HEK293 (cell line): Measurements from ENCODE around the gene PREB.
A peak's percentile ranks its signal among the peaks of the same experiment; 100 is the strongest.

Experiments
- AEBP2 ChIP-seq: fragments of 450-650 bp; formaldehyde crosslinking; IDR thresholded peaks from 2 replicates; pipeline ENCODE4 v1.5.1; 2016; ENCODE audit warnings: missing biosample characterization, missing genetic modification characterization, borderline replicate concordance
- GLIS1 ChIP-seq: fragments of 450-650 bp; formaldehyde crosslinking; IDR thresholded peaks from 2 replicates; pipeline ENCODE4 v1.5.1; 2016; ENCODE audit warnings: missing biosample characterization, missing genetic modification characterization
- GLIS2 ChIP-seq: fragments of 450-650 bp; formaldehyde crosslinking; IDR thresholded peaks from 2 replicates; pipeline ENCODE4 v1.5.1; 2016; ENCODE audit warnings: missing biosample characterization, missing genetic modification characterization
- REPIN1 ChIP-seq: fragments of 450-650 bp; formaldehyde crosslinking; IDR thresholded peaks from 2 replicates; pipeline ENCODE4 v1.5.1; 2017; ENCODE audit warnings: missing biosample characterization, missing genetic modification characterization, low read depth
- TRIM28 ChIP-seq: IDR thresholded peaks from 2 replicates; pipeline ENCODE4 v1.6.1; 2011; ENCODE audit warnings: low read length, control low read depth, borderline replicate concordance
- TSHZ1 ChIP-seq: fragments of 450-650 bp; formaldehyde crosslinking; IDR thresholded peaks from 2 replicates; pipeline ENCODE4 v1.5.1; 2016; ENCODE audit warnings: missing biosample characterization, missing genetic modification characterization, borderline replicate concordance
- ZBTB11 ChIP-seq: fragments of 450-650 bp; formaldehyde crosslinking; conservative IDR thresholded peaks from 2 replicates; pipeline ENCODE4 v1.5.1; 2016; ENCODE audit warnings: low read depth, missing biosample characterization, missing genetic modification characterization
- ZNF146 ChIP-seq: fragments of 450-650 bp; formaldehyde crosslinking; IDR thresholded peaks from 2 replicates; pipeline ENCODE4 v1.5.1; 2016; ENCODE audit warnings: missing biosample characterization, missing genetic modification characterization
- ZNF155 ChIP-seq: fragments of 450-650 bp; formaldehyde crosslinking; IDR thresholded peaks from 2 replicates; pipeline ENCODE4 v1.5.1; 2016; ENCODE audit warnings: missing biosample characterization, missing genetic modification characterization
- ZNF157 ChIP-seq: fragments of 450-650 bp; formaldehyde crosslinking; IDR thresholded peaks from 2 replicates; pipeline ENCODE4 v1.5.1; 2016; ENCODE audit warnings: missing biosample characterization, missing genetic modification characterization
- ZNF18 ChIP-seq: fragments of 450-650 bp; formaldehyde crosslinking; IDR thresholded peaks from 2 replicates; pipeline ENCODE4 v1.5.1; 2016; ENCODE audit warnings: missing biosample characterization, missing genetic modification characterization
- ZNF2 ChIP-seq: fragments of 450-650 bp; formaldehyde crosslinking; IDR thresholded peaks from 2 replicates; pipeline ENCODE4 v1.5.1; 2016; ENCODE audit warnings: missing biosample characterization, missing genetic modification characterization
- ZNF214 ChIP-seq: fragments of 450-650 bp; formaldehyde crosslinking; IDR thresholded peaks from 2 replicates; pipeline ENCODE4 v1.5.1; 2017; ENCODE audit warnings: missing biosample characterization, mild to moderate bottlenecking, missing genetic modification characterization, borderline replicate concordance
- ZNF248 ChIP-seq: fragments of 450-650 bp; formaldehyde crosslinking; IDR thresholded peaks from 2 replicates; pipeline ENCODE4 v1.5.1; 2017; ENCODE audit warnings: missing biosample characterization, missing genetic modification characterization
- ZNF354C ChIP-seq: fragments of 450-650 bp; formaldehyde crosslinking; IDR thresholded peaks from 2 replicates; pipeline ENCODE4 v1.5.1; 2016; ENCODE audit warnings: missing biosample characterization, missing genetic modification characterization, low read depth, borderline replicate concordance
- ZNF398 ChIP-seq: fragments of 450-650 bp; formaldehyde crosslinking; IDR thresholded peaks from 2 replicates; pipeline ENCODE4 v1.5.1; 2017; ENCODE audit warnings: missing biosample characterization, missing genetic modification characterization
- ZNF449 ChIP-seq: fragments of 450-650 bp; formaldehyde crosslinking; IDR thresholded peaks from 2 replicates; pipeline ENCODE4 v1.5.1; 2017; ENCODE audit warnings: missing biosample characterization, mild to moderate bottlenecking, missing genetic modification characterization, moderate library complexity
- ZNF473 ChIP-seq: fragments of 450-650 bp; formaldehyde crosslinking; IDR thresholded peaks from 2 replicates; pipeline ENCODE4 v1.5.1; 2017; ENCODE audit warnings: missing biosample characterization, missing genetic modification characterization
- ZNF48 ChIP-seq: fragments of 450-650 bp; formaldehyde crosslinking; IDR thresholded peaks from 2 replicates; pipeline ENCODE4 v1.5.1; 2016; ENCODE audit warnings: missing biosample characterization, missing genetic modification characterization
- ZNF521 ChIP-seq: fragments of 450-650 bp; formaldehyde crosslinking; IDR thresholded peaks from 2 replicates; pipeline ENCODE4 v1.5.1; 2017; ENCODE audit warnings: missing biosample characterization, mild to moderate bottlenecking, missing genetic modification characterization
- ZNF701 ChIP-seq: fragments of 450-650 bp; formaldehyde crosslinking; IDR thresholded peaks from 2 replicates; pipeline ENCODE4 v1.5.1; 2016; ENCODE audit warnings: missing biosample characterization, missing genetic modification characterization
- ZNF792 ChIP-seq: fragments of 450-650 bp; formaldehyde crosslinking; IDR thresholded peaks from 2 replicates; pipeline ENCODE4 v1.5.1; 2016; ENCODE audit warnings: missing biosample characterization, missing genetic modification characterization
- TF ChIP-seq, protein P1 (sequence below): fragments of 450-650 bp; IDR thresholded peaks from 2 replicates; pipeline ENCODE4 v1.5.1; 2018; ENCODE audit warnings: missing biosample characterization, mild to moderate bottlenecking, missing genetic modification characterization

The PREB gene

DNA sequence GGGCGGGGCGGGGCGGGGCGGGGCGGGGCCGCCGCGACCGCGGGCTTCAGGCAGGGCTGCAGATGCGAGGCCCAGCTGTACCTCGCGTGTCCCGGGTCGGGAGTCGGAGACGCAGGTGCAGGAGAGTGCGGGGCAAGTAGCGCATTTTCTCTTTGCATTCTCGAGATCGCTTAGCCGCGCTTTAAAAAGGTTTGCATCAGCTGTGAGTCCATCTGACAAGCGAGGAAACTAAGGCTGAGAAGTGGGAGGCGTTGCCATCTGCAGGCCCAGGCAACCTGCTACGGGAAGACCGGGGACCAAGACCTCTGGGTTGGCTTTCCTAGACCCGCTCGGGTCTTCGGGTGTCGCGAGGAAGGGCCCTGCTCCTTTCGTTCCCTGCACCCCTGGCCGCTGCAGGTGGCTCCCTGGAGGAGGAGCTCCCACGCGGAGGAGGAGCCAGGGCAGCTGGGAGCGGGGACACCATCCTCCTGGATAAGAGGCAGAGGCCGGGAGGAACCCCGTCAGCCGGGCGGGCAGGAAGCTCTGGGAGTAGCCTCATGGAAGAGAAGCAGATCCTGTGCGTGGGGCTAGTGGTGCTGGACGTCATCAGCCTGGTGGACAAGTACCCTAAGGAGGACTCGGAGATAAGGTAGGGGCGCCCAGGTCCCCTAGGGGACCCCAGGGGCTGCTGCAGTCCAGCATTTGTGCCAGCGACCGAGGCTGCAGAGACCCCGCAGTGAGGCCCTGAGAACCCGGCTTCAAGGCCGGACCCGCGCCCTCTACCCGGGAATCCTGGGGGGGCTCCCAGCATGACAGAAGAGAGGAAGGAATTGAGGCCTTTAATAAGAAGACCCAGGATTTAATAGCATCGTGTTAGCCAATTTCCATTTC lies 47.5 kb downstream of the PREB start, which contains the start of gene KHK (continued):
- TF ChIP-seq ZNF449 (tag by site-specific recombination) = no peak
- TF ChIP-seq, protein P1, sequence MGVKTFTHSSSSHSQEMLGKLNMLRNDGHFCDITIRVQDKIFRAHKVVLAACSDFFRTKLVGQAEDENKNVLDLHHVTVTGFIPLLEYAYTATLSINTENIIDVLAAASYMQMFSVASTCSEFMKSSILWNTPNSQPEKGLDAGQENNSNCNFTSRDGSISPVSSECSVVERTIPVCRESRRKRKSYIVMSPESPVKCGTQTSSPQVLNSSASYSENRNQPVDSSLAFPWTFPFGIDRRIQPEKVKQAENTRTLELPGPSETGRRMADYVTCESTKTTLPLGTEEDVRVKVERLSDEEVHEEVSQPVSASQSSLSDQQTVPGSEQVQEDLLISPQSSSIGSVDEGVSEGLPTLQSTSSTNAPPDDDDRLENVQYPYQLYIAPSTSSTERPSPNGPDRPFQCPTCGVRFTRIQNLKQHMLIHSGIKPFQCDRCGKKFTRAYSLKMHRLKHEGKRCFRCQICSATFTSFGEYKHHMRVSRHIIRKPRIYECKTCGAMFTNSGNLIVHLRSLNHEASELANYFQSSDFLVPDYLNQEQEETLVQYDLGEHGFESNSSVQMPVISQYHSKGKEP (tag by site-specific recombination) = no peak
- no peak for TF ChIP-seq ZNF146 (tag by site-specific recombination)
- no peak for TF ChIP-seq ZNF157 (tag by site-specific recombination)
- no peak for TF ChIP-seq ZNF473 (tag by site-specific recombination)
- TF ChIP-seq ZNF248 = no peak
- TF ChIP-seq ZNF214 (tag by site-specific recombination) = no peak
- no peak for TF ChIP-seq ZNF521 (tag by site-specific recombination)
- TF ChIP-seq ZNF398 (tag by site-specific recombination) = no peak
- TF ChIP-seq REPIN1 (tag by site-specific recombination) = no peak
- no peak for TF ChIP-seq ZNF155 (tag by site-specific recombination)
- TF ChIP-seq ZNF48 (tag by site-specific recombination) = no peak
- TF ChIP-seq ZNF2 = no peak
- TF ChIP-seq GLIS1 (tag by site-specific recombination) = peak; percentile 18
- peak; percentile 58 for TF ChIP-seq GLIS2 (tag by site-specific recombination)
- no peak for TF ChIP-seq TSHZ1
- 0 out of 2 replicates have a peak, but pooled peaks have one; percentile 12 for TF ChIP-seq ZBTB11
- no peak for TF ChIP-seq ZNF792 (tag by site-specific recombination)
- TF ChIP-seq ZNF354C (tag by site-specific recombination) = no peak
- TF ChIP-seq AEBP2 = no peak
- no peak for TF ChIP-seq ZNF701
- no peak for TF ChIP-seq TRIM28
- no peak for TF ChIP-seq ZNF18 (tag by site-specific recombination)
